Hepatocyte (in vitro differentiated cells): ENCODE data around the gene ZSCAN25.

Experiments used
- EZH2 ChIP-seq: fragments of 200-600 bp; sonication (generic); IDR thresholded peaks from 2 replicates; pipeline ENCODE4 v1.6.1; 2016; ENCODE audit warnings: antibody characterized with exemption, mild to moderate bottlenecking, borderline replicate concordance
- TF ChIP-seq, protein P1 (sequence below): fragments of 200-600 bp; sonication (generic); IDR thresholded peaks from 2 replicates; pipeline ENCODE4 v1.5.1; 2016; ENCODE audit warnings: antibody characterized with exemption, mild to moderate bottlenecking; ENCODE audit not compliant: poor library complexity

- TF ChIP-seq, protein P1, sequence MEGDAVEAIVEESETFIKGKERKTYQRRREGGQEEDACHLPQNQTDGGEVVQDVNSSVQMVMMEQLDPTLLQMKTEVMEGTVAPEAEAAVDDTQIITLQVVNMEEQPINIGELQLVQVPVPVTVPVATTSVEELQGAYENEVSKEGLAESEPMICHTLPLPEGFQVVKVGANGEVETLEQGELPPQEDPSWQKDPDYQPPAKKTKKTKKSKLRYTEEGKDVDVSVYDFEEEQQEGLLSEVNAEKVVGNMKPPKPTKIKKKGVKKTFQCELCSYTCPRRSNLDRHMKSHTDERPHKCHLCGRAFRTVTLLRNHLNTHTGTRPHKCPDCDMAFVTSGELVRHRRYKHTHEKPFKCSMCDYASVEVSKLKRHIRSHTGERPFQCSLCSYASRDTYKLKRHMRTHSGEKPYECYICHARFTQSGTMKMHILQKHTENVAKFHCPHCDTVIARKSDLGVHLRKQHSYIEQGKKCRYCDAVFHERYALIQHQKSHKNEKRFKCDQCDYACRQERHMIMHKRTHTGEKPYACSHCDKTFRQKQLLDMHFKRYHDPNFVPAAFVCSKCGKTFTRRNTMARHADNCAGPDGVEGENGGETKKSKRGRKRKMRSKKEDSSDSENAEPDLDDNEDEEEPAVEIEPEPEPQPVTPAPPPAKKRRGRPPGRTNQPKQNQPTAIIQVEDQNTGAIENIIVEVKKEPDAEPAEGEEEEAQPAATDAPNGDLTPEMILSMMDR: no peak
- no peak for TF ChIP-seq EZH2
Measured at GRCh38 chr7:99579281-99579955, 37.3 kb upstream of the ZSCAN25 start.
